SU-DHL-6 (cell line): ENCODE measurements around the gene PARPBP.

ENCODE experiments used
- H2AFZ ChIP-seq: fragments of 200-600 bp; sonication (generic); 2 replicates; pipeline ENCODE4 v1.6.1; 2014; ENCODE audit warnings: low read depth, mild to moderate bottlenecking, moderate library complexity, mixed read lengths, antibody characterized with exemption, low read length; ENCODE audit not compliant: severe bottlenecking
- H3F3A ChIP-seq: fragments of 200-600 bp; shearing (Covaris generic); 2 replicates; pipeline ENCODE4 v1.6.0; 2016; ENCODE audit warnings: antibody characterized with exemption, mild to moderate bottlenecking; ENCODE audit not compliant: insufficient read depth
- H3K27ac ChIP-seq: fragments of 200-600 bp; sonication (generic); 2 replicates; pipeline ENCODE4 v1.5.1; 2016; ENCODE audit warnings: low read depth, mild to moderate bottlenecking, low read length, moderate library complexity, mixed read lengths
- H3K27me3 ChIP-seq: fragments of 200-600 bp; sonication (generic), shearing (Covaris generic); 2 replicates; pipeline ENCODE4 v1.6.0; 2014; ENCODE audit warnings: mild to moderate bottlenecking, low read length
- H3K36me3 ChIP-seq: fragments of 200-600 bp; sonication (generic); 2 replicates; pipeline ENCODE4 v1.6.1; 2014; ENCODE audit warnings: mild to moderate bottlenecking, low read length, mixed read lengths
- H3K4me2 ChIP-seq: fragments of 300-600, 200-600 bp; shearing (Covaris generic), sonication (generic); 2 replicates; pipeline ENCODE4 v1.6.0; 2014; ENCODE audit warnings: low read length, low read depth, mild to moderate bottlenecking; ENCODE audit not compliant: poor library complexity, severe bottlenecking
- H3K4me3 ChIP-seq: fragments of 200-600 bp; sonication (generic); 2 replicates; pipeline ENCODE4 v1.5.1; 2014; ENCODE audit warnings: antibody characterized with exemption, low read length, mild to moderate bottlenecking, mixed read lengths; ENCODE audit not compliant: insufficient read depth, poor library complexity, severe bottlenecking
- H3K79me2 ChIP-seq: fragments of 200-600 bp; sonication (generic); 2 replicates; pipeline ENCODE4 v1.6.1; 2014; ENCODE audit warnings: mild to moderate bottlenecking, low read length, moderate library complexity; ENCODE audit not compliant: insufficient read depth
- H3K9ac ChIP-seq: fragments of 200-600 bp; sonication (generic); 2 replicates; pipeline ENCODE4 v1.7.0; 2014; ENCODE audit warnings: mild to moderate bottlenecking, low read length
- H3K9me2 ChIP-seq: fragments of 200-600 bp; sonication (generic); replicated peaks from 2 replicates; pipeline ENCODE4 v1.6.1; 2014; ENCODE audit warnings: low read length; ENCODE audit not compliant: insufficient read depth
- H3K9me3 ChIP-seq: fragments of 200-600 bp; sonication (generic); 2 replicates; pipeline ENCODE4 v1.6.1; 2014; ENCODE audit warnings: low read length, mixed read lengths; ENCODE audit not compliant: insufficient read depth
- H4K20me1 ChIP-seq: fragments of 200-600 bp; sonication (generic); 2 replicates; pipeline ENCODE4 v1.6.1; 2014; ENCODE audit warnings: low read depth, mild to moderate bottlenecking, antibody characterized with exemption, low read length, moderate library complexity, mixed read lengths
- EZH2phosphoT487 ChIP-seq: fragments of 200-600 bp; sonication (generic), shearing (Covaris generic); conservative IDR thresholded peaks from 2 replicates; pipeline ENCODE4 v1.6.1; 2018; ENCODE audit warnings: mild to moderate bottlenecking, antibody characterized with exemption, low read length, moderate library complexity, mixed read lengths
- TF ChIP-seq, protein P1 (sequence below): fragments of 200-600 bp; sonication (generic); IDR thresholded peaks from one replicate; pipeline ENCODE4 v1.5.1; 2017; ENCODE audit warnings: antibody characterized with exemption, mild to moderate bottlenecking, low read length, moderate library complexity; ENCODE audit not compliant: insufficient read depth, poor library complexity, severe bottlenecking

PARPBP gene

DNA sequence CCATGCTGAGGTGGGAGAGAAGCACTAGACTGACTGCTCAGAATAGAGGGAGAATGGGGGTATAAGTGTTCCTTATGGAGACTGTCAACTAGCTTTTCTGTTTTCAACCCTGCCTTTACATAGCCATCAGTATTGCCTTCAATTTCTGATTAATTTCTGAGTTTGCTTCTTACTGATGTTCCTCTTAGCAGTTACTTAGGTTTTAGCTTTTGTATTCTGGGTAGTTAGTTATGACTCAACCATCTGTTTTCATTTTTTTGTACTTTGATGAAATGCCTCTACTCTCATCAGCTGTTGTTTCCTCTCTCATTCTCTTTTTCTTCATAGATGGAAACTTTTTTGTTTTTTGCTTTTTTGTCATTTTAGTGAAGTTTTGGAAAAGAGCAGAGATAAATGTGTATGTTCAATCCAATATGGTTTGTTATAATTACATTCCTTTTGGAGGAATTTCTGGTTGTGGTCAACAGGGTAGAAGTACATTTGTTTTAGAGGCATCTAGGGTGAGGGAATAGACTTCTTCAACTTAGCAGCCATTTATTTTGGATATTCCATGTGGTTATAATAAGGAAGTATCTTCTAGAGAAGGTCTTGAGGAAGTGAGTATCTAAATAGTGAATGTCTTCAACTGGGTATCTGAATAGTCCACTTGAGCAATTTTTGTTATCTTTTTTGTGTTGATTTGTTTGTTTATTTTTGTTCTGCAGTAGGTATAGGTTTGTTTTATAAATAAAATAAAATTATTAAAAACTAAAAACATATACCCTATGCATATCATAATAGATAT is 48.0 kb downstream of the PARPBP start:
- no peaks in the 10 kb centered on the region for H3K79me2 ChIP-seq
- no peak overlapping the region for H2AFZ ChIP-seq
- H3F3A ChIP-seq, result no peaks in the 10 kb centered on the region
- TF ChIP-seq, protein P1, sequence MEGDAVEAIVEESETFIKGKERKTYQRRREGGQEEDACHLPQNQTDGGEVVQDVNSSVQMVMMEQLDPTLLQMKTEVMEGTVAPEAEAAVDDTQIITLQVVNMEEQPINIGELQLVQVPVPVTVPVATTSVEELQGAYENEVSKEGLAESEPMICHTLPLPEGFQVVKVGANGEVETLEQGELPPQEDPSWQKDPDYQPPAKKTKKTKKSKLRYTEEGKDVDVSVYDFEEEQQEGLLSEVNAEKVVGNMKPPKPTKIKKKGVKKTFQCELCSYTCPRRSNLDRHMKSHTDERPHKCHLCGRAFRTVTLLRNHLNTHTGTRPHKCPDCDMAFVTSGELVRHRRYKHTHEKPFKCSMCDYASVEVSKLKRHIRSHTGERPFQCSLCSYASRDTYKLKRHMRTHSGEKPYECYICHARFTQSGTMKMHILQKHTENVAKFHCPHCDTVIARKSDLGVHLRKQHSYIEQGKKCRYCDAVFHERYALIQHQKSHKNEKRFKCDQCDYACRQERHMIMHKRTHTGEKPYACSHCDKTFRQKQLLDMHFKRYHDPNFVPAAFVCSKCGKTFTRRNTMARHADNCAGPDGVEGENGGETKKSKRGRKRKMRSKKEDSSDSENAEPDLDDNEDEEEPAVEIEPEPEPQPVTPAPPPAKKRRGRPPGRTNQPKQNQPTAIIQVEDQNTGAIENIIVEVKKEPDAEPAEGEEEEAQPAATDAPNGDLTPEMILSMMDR, result no peak
- TF ChIP-seq EZH2phosphoT487, result no peak
- H3K9me2 ChIP-seq, result no peaks in the 10 kb centered on the region
- H3K9ac ChIP-seq, result no peak overlapping the region
- no peaks in the 10 kb centered on the region for H3K27me3 ChIP-seq
- H4K20me1 ChIP-seq, result no peaks in the 10 kb centered on the region; the same call in 1 of the 2 replicates
- no peak overlapping the region for H3K4me3 ChIP-seq
- H3K36me3 ChIP-seq, result peaks cover 26% of the 10 kb centered on the region
- H3K27ac ChIP-seq, result no peak overlapping the region
- no peak overlapping the region for H3K4me2 ChIP-seq
- H3K9me3 ChIP-seq, result no peaks in the 10 kb centered on the region

DNA sequence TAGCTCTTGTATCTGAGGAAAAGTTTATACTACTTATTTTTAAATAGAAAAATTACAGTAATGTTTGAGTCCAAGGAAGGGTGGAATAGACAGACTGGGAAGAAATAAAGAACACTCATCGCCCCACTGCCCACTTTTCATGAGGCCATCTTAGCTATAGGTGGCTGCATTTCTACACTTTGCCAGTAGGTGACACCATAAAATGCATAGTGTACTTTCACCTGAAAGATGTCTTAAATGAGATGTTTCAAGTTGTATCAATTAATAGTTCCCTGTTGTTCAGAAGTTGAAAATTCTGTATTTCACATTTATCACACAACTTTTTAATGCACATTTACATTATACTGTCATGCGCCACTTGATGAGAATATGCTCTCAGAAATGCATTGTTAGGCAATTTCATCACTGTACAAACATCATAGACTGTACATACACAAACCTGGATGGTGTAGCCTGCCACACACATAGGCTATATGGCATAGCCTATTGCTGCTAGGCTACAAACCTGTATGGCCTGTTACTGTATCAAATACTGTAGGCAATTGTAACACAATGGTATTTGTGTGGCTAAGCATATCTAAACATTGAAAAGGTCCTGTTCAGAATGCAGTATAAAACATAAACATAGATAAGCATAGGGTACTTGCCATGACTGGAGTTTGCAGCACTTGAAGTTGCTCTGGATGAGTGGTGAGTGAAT is 50.1 kb downstream of the PARPBP start:
- Histone ChIP-seq H4K20me1 (no peaks in the 10 kb centered on the region), H3K4me3 (no peak overlapping the region), H3F3A (no peaks in the 10 kb centered on the region), H3K27ac (no peak overlapping the region), H3K9me2 (no peaks in the 10 kb centered on the region), H3K27me3 (no peaks in the 10 kb centered on the region), H3K9ac (no peak overlapping the region), H3K36me3 (peaks cover 34% of the 10 kb centered on the region), H2AFZ (no peak overlapping the region), H3K79me2 (no peaks in the 10 kb centered on the region), H3K4me2 (no peak overlapping the region), H3K9me3 (no peaks in the 10 kb centered on the region)
- TF ChIP-seq, protein P1, result peak; percentile 71
- TF ChIP-seq EZH2phosphoT487, result no peak

DNA sequence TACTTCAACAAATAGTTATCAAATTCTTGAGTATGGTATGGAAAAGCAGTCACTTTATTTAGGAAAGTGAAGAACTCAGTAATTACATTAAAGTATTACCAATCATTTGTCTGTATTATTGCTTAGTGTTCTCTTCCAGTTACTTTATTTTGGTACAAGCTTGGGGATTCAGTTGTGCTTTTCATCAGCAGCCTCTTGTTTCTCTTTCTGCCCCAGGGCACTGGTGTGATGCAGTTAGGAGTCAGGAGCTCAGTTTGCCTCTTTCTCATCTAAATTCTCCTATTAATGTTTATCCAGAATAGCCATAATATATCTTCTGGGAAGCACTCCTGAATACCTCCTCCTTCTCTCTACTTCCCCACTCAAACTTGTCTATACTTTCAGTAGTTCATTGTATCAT is 52.0 kb downstream of the PARPBP start:
- H3K4me2 ChIP-seq, result no peak overlapping the region
- no peak overlapping the region for H3K9ac ChIP-seq
- H3K9me2 ChIP-seq, result no peaks in the 10 kb centered on the region
- no peak overlapping the region for H2AFZ ChIP-seq
- no peak overlapping the region for H3K4me3 ChIP-seq
- no peaks in the 10 kb centered on the region for H3K27me3 ChIP-seq
- no peaks in the 10 kb centered on the region for H3K79me2 ChIP-seq
- no peaks in the 10 kb centered on the region for H4K20me1 ChIP-seq
- no peak overlapping the region for H3K27ac ChIP-seq
- TF ChIP-seq, protein P1, result no peak
- no peaks in the 10 kb centered on the region for H3F3A ChIP-seq
- peaks cover 24% of the 10 kb centered on the region for H3K36me3 ChIP-seq
- H3K9me3 ChIP-seq, result no peaks in the 10 kb centered on the region
